Germinal center (tissue), 1 donor: ENCODE measurements around the gene TNRC18.
A peak's percentile ranks its signal among the peaks of the same experiment; 100 is the strongest.
"Not testable (repeated sequence)": the region's sequence is repeated elsewhere in the genome, so short reads cannot be mapped to it uniquely, and the experiment has no call there.

Source experiments
- DNase-seq: peaks from one replicate; pipeline ENCODE4 v3.0.0; 2012; ENCODE audit warnings: mixed read lengths, low spot score

The TNRC18 gene

DNA sequence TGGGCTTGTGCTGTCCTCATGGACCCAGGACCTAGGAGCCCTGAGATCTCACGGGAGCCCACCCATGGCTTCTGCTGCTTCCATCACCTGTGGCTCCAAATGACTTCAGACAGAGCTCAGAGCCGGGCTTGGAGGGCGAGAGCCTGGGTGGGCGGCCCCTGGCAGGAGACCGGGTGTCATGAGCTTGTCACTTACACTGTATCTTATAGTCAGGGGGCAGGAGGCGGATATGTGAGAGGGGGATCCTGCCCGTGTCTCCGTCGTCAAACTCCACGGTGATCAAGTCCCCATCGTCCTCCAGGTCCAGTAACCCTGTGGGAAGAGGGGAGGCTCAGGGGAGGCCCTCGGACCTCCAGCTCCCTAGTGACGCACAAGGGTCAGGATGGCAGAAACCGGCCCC is 107.9 kb downstream of the TNRC18 start:
- DNase-seq, result no peak

DNA sequence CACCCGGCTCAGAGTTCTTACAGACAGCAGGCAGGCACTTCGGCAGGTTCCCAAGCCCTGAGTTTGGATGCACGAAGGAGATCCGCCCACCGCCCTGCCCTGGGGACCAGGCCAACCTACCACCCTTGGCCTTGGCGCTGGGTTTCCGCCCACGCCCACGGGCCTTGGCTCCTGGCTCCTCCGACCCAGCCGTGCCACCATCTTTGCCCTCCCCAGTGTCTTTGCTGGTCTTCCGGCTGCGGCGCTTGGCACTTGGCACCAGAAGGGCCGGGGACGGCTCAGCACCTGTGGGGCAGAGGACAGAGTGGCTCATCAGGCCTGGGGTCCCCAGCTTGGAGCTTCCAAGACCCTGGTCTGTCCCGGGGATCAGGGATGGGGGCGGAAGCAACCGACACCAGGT is 108.8 kb downstream of the TNRC18 start:
- no peak for DNase-seq

DNA sequence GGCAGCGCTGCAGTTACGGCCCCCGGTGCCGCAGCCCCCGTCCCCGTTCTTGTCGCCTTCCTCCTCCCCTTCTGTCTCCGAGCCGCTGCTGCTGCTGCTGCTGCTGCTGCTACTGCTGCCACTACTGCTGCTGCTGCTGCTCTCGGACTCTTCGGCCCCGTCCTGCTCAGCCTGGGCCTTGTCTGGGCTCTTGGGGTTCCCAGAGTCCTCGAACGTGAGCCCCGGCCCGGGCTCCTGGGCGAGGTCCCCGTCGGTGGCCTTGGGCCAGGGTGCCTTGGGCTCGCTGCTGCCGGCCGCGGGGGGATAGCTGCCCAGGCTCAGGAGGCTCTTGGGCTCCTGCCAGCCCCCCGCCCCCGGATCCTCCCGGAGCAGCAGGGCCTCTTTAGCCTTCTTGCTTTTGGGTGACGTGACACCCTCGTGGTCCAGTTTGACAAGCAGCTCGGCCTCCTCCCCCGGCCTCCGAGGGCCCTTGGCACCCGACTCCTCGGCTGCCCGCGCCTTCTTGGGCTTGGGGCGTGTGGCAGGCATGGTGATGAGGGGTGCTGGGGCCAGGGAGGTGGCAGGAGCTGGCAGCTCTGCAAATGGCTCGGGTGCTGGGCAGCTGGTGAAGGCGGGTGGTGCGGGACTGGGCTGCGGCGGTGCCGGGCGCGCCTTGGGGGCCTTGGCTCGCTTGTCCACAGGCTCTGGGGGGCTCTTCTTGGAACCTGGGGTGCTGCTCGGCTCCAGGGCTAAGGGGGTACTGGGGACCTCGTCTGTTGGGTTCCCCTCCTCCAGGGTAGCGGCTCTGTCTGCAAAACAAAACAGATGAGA is 110.4 kb downstream of the TNRC18 start:
- not testable (repeated sequence) for DNase-seq

DNA sequence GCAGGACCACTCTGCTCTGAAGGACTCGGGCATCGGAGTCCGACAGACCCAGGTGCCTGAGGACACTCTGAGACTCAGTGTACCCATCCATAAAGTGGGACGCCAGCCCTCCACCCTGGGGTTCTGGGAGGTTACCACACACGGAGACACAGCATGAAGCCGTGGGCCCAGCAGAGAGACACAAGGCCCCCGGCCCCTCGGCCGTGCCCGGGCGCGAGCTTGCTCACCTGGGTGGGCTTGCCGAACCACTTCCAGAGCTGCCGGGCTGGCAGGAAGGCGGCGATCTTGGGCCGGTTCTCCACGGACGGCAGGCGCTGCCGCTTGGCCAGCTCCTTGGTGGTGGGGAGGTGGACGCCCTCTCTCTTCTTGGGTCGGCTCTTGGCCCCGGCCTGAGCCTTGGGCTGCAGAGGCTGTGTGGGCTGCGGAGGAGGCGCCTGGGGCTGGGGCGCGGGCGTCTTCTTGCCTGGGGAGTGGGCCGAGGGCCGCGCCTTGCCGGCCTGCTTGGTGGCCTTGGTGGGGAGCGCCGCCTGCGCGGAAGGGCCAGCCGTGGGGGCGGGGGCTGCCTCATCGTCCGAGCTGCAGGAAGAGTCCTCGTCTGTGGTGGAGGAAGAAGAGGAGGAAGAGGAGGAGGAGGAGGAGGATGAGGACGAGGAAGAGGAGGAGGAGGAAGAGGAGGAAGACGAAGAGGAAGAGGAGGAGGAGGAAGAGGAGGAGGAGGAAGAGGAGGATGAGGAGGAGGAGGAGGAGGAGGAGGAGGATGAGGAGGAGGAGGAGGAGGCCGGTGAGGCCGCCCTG is 111.2 kb downstream of the TNRC18 start:
- DNase-seq, result not testable (repeated sequence)

- no peak for DNase-seq
These were observed 112.7 kb downstream of the TNRC18 start for GRCh38 chr7:5310822-5311405.

DNA sequence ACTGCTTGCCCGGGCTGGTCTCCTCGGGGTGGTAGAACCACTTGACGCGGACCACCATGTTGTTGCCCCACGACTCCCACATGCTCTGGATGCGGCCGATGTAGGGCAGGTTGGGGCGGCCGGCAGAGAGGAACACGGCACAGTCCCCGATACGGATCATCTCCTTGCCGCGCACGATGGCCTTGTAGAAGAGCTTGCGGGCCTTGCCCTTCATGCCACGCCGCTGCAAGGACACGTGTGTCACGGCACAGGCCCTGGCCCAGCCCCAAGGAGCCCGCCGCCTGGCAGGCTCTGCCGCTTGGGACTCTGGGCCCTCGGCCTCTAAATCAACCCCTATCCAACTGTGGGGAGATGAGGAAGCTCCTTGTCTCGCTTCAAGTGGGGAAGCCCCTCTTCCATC is 114.5 kb downstream of the TNRC18 start:
- DNase-seq, result no peak

- not testable (repeated sequence) for DNase-seq
These were observed 116.2 kb downstream of the TNRC18 start for GRCh38 chr7:5307221-5308142.

DNA sequence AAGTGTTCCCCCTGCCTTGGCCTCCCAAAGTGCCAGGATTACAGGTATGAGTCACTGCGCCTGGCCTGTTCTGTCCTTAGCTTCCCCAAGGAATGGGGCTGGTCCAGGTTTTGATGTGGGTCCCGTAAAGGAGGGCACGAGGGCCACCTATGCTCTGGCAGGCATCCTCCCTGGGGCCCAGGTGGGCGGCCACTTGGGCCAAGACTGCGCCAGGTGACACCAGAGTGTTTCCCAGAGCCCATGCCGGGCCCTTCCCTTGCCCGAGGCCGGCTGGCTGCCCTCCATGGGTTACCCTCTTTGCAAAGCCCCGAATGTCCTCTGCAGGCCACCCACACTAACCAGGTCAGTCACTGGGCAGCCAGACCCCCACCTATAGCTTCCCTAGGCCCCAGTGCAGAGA is 118.6 kb downstream of the TNRC18 start:
- not testable (repeated sequence) for DNase-seq

GRCh38 chr7:5303591-5304505 is 119.8 kb downstream of the TNRC18 start:
- no peak for DNase-seq

DNA sequence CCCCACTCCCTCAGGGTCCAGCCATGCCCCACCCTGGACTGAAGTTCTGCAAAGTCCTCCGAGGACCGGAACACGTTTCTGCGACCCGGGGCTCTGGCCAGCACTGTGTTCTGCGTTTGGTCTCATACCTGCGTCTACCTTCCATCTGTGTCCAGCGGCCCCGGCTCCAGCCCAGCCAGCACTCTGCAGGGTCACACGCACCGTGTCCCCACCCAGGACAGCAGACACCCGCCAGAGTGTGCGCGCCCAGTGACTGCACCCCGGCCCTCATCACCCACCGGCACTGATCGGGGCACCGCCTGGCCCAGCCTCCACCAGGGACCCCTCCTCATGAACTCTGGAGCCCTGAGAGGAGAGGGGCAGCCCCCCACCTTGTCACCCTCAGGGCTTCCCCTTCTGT is 120.6 kb downstream of the TNRC18 start:
- DNase-seq, result no peak

GRCh38 chr7:5302577-5302976 is 121.1 kb downstream of the TNRC18 start:
- DNase-seq, result no peak

DNA sequence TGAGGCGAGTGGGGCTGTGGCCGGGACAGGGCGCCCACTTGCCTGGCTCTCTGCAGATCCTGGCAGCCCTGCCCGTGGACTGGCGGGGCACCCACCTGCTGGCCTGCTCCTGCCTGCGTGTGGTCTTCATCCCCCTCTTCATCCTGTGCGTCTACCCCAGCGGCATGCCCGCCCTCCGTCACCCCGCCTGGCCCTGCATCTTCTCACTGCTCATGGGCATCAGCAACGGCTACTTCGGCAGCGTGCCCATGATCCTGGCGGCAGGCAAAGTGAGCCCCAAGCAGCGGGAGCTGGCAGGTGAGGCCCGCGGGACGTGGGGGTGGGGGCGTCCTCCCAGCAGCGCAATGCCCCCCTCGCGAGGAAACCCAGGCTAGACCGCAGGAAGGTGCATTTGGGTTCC is 123.3 kb downstream of the TNRC18 start:
- DNase-seq, result no peak

- DNase-seq, result peak; percentile 82
These were observed 126.9 kb downstream of the TNRC18 start for GRCh38 chr7:5296611-5297226.

- no peak for DNase-seq
These were observed 127.5 kb downstream of the TNRC18 start for GRCh38 chr7:5296015-5296610.

GRCh38 chr7:5295039-5296014 is 128.3 kb downstream of the TNRC18 start:
- DNase-seq, result no peak

- DNase-seq, result no peak
These were observed 129.3 kb downstream of the TNRC18 start for GRCh38 chr7:5294169-5294987.

DNA sequence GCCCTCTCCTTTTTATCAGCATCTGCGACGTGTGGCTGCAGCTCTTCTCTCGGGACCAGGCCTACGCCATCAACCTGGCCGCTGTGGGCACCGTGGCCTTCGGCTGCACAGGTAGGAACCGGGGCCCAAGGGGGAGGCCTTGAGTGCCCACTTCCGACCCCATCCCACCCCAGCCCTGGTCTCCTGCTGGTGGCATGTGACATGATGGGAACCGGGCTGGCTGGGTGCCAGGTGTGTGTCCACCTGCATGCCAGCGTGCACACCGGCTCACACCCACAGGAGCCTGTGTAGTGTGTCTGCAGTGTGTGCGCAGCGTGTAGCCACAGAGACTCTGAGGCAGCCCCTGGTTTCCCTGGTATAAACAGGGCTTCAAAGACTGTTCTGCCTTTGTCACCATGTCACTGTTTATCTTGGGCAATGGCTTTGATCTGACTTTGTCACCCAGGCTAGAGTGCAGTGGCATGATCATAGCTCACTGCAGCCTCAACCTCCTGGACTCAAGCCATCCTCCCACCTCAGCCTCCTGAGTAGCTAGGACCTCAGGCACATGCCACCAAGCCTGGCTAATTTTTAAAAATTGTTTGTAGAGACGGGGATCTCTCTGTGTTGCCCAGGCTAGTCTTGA is 131.8 kb downstream of the TNRC18 start:
- not testable (repeated sequence) for DNase-seq
